Measurements from ENCODE around the gene RFPL4AL1.
"Not testable (repeated sequence)": the region's sequence is repeated elsewhere in the genome, so short reads cannot be mapped to it uniquely, and the experiment has no call there.

The RFPL4AL1 gene

GRCh38 chr19:55768818-55769217 lies at the start of gene RFPL4AL1:
Gene RFPL4AL1, plus strand, starts transcription at chr19:55769118. Its CDS starts 2,687 bp downstream, at chr19:55771805.
- DNase-seq (ENCODE audit: low read depth, low spot score) = not testable (repeated sequence)

DNA sequence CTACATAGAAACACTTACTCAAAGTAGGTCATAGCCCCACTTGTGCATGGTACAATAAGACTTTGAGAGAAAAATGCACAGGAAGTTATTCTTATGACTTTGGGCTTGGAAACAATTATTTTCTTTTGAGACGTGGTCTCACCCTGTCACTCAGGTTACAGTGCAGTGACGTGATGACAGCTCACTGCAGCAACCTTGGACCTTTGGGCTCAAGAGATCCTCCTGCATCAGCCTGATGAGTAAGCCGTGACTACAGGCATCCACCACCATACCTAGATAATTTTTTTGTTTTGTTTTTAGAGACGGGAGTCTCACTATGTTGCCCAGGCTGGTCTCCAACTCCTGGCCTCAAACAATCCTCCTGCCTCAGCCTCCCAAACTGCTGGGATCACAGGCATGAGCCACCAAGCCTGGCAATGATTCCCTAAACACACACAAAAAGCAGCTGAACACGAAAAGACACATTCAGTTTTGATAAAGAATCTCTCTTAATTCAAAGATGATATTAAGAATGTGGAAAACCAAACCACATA lies 48.6 kb upstream of the RFPL4AL1 start:
- DNase-seq (ENCODE audit: low read depth, low spot score) = no peak

- no peak for DNase-seq (ENCODE audit: low read depth, low spot score)
Observed at GRCh38 chr19:55720801-55721200, 48.1 kb upstream of the RFPL4AL1 start.

GRCh38 chr19:55723491-55723890 lies 45.4 kb upstream of the RFPL4AL1 start:
- DNase-seq (ENCODE audit: low read depth, low spot score) = no peak

GRCh38 chr19:55730378-55730777 lies 38.5 kb upstream of the RFPL4AL1 start:
- DNase-seq (ENCODE audit: low read depth, low spot score) = not testable (repeated sequence)

DNA sequence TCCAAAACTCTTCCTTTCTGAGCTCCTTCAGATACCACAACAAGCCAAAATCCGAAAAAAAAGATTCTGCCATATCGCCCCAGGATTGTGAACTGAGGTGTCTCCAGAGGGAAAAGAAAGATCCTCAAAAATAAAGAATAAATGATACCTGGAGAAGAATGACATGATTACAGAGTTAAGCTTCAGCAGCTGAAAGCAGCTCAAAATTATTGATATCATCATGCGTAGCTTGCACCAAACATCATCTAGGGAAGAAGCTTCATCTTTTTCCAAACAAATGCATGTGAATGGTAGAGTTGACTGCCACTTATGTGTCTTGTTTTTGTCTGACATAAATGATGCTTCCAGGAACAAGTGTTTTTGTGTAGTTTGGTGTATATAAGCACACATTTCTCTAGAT lies 30.6 kb upstream of the RFPL4AL1 start, which contains the start of gene NLRP9:
Gene NLRP9, minus strand, starts transcription at position 101 of the 400 bp plus-strand sequence. Its CDS starts 28 bp downstream, at position 73.
- DNase-seq (ENCODE audit: low read depth, low spot score) = no peak

- no peak for DNase-seq (ENCODE audit: low read depth, low spot score)
Observed at GRCh38 chr19:55750715-55751114, 18.2 kb upstream of the RFPL4AL1 start.

DNA sequence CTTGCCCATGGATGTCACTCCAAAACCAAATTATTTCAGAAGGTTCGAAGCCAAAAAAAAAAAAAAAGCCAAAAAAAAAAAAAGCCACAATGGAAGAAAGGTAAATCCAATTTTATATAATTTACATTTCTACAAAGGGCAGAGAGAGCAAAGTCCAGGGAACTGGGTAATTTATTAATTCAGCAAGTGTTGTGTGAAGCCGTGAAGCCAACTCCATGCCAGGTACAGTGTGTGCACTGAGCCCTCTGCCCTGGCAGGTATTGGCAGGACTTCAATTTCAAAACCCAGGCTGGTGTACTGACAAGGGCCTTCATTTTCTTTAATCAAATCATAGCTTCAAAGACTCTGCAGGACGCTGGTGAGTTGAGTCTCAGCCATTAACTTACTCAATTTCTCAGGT lies 15.5 kb upstream of the RFPL4AL1 start:
- no peak for DNase-seq (ENCODE audit: low read depth, low spot score)

DNA sequence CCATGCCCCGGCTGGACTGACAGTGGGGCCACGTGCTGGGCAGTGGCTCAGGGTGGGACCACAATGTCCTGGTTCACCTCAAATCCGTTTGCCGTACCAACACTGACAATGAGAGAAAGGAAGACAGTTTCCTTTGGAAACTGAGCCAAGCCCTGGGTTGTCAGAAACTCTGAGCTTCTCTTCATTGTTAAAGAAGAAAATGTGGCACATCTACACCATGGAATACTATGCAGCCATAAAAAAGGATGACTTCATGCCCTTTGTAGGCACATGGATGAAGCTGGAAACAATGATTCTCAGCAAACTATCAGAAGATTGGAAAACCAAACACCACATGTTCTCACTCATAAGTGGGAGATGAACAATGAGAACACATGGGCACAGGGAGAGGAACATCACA lies 12.1 kb upstream of the RFPL4AL1 start:
- DNase-seq (ENCODE audit: low read depth, low spot score) = not testable (repeated sequence)

DNA sequence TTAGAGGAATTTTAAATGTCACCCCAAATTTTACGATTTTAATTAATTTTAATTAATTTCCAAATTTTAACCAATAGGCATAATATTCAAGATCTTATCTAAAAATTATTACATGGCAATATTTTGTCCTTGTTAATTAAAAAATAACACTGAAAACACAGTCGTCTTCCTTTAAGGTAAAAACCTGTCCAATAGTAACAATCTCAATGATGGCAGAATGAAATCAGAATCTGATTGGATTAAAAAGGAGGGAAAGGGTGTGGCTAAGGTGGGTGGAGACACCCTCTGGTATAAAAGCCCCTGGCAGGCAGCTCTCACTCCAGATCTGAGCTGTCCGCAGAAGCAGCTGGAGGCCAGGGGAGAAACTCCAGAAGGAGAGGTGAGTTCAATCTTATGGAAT lies 10.1 kb upstream of the RFPL4AL1 start, which contains the start of gene RFPL4A:
Gene RFPL4A, plus strand, starts transcription at position 301 of the 400 bp plus-strand sequence. CDS start 2,704 bp downstream, outside the sequence.
- DNase-seq (ENCODE audit: low read depth, low spot score) = not testable (repeated sequence)

DNA sequence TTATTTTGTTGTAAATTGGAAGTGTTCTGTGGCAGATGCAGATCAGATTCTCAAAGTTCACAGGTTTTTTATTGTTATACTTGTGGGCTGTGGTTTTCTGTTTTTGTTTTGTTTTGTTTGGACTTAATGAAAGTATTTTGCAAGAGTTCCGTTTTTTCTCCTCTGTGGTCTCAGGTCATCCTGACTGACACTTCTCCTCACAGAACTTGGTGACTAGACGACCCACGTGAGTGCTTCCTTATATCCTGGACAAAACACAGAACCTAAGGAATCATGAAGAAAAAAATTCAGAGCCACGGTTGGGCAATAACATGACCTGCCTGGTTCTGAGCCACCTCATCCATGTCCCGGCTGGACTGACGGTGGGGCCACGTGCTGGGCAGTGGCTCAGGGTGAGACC lies 2.5 kb upstream of the RFPL4AL1 start:
- DNase-seq (ENCODE audit: low read depth, low spot score) = no peak

DNA sequence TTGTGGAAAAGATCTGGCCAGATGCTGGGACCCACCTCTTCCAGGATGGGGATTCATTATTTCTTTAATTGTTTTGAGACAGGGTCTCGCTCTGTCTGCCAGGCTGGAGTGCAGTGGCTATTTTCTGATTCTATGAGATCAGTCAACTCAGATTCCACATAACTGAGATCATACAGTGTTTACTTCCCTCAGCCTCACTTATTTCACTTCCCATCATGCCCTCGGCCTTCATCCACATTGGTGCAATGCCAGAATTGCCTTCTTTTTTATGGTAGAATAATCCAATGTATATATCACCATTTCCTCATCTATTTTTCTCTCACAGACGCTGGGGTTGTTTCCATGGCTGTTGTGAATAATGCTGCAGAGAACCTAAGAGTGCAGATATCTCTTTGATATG lies 714 bp downstream of the RFPL4AL1 start:
- DNase-seq (ENCODE audit: low read depth, low spot score) = not testable (repeated sequence)

- DNase-seq (ENCODE audit: low read depth, low spot score) = peak; percentile 2
Observed at GRCh38 chr19:55777528-55777927, 8.6 kb downstream of the RFPL4AL1 start.

DNA sequence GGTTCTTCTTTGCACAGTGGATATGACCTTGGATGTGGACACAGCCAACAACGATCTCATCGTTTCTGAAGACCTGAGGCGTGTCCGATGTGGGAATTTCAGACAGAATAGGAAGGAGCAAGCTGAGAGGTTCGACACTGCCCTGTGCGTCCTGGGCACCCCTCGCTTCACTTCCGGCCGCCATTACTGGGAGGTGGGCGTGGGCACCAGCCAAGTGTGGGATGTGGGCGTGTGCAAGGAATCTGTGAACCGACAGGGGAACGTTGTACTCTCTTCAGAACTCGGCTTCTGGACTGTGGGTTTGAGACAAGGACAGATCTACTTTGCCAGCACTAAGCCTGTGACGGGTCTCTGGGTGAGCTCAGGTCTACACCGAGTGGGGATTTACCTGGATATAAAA lies 9.4 kb downstream of the RFPL4AL1 start:
- no peak for DNase-seq (ENCODE audit: low read depth, low spot score)

GRCh38 chr19:55781112-55781511 lies 12.2 kb downstream of the RFPL4AL1 start:
- no peak for DNase-seq (ENCODE audit: low read depth, low spot score)

DNA sequence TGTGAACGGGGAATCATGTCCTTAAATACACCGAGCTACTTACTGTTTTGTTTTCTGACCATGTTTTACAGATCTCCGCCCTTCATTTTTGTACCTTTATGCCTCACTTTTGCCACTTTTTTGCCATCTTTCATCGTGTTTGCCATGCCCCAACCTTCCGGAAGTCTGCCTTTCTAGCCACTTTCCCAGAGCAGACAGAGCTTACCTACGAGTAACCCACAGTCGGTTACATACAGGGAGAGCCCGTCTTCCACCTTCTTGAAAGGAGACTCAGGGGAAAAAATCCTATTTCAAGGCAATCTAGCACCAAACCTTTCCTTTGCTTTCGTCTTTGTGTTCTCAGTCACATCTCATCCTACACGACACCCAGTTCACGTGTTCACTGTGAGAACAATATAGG lies 26.1 kb downstream of the RFPL4AL1 start:
- no peak for DNase-seq (ENCODE audit: low read depth, low spot score)

DNA sequence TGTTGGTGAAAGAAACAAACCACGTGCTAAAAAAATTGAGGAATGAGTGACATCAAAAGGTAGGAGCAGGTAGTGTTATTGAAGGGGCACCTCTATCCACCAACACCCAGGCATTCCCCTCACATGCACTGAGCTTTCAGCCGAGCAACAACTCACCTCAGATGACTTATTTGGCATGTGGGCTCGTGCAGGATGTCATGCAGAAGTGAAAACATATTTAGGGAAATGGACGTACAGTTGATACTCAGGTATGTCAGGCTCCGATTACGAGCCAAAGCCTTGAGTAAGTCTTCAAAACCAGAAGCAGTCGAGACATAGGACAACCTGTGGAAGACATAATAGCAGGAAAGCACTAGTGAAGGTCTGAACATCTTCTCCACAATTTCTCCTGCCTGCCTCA lies 32.5 kb downstream of the RFPL4AL1 start:
- no peak for DNase-seq (ENCODE audit: low read depth, low spot score)

DNA sequence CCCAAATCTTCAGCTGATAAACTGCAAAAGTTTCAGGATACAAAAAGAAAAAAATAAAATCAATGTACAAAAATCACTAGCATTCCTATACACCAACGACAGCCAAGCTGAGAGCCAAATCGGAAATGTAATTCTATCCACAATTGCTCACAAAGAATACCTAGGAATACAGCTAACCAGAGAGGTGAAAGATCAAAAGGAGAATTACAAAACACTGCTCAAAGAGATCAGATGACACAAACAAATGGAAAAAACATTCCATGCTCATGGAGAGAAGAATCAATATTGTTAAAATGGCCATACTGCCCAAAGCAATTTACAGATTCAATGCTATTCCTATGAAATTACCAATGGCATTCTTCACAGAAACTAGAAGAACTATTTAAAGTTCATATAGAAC lies 33.4 kb downstream of the RFPL4AL1 start:
- no peak for DNase-seq (ENCODE audit: low read depth, low spot score)

DNA sequence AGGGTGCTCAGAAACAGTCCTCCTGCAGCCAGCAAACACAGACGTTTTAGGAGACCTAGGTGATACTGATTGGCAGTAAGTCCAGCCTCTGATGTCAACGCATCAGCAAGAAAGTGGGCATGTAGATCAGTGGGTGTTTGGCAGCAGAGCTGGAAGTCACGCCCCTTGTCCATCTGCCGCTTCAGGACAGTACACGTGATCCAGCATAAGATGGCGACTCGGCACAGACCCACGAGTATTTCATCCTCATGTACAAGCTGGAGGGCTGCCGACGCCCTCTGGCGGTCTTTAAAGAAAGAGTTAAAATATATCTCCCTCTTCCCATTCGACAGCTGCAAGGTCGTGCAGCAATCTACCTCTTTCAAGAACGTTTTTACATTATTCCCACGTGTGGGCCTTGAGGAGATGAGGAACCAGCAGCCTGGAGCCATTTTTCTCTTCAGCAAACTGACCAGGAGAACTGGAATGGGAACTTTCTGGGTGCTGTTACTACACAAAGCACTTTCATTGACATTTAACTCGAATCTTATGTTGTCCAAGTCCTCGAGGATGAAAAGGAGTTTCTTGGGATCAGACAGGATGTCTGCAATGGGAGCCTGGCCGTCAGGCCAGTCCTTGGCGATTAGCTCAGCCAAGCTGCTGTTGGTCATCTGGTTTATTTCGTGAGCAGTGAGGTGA lies 40.6 kb downstream of the RFPL4AL1 start:
- DNase-seq (ENCODE audit: low read depth, low spot score) = peak; percentile 68

DNA sequence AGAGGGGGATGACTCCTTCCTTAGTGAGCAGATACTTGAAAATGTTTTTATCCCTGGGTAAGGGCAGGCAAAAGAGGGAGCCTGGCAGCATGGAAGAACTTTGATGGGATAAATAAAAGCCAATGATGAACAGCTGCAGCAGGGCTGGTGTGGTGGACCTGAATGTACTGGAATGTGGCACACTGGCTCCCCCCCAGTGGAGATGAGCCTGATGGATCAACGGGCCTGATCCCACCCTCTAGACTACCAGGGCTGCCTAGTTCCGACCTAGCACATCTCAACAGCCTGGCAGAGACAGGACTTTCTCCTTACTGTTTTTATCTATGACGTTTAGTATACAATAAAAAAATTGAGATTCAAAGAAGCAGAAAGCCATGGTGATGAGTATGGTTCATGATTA lies 42.4 kb downstream of the RFPL4AL1 start:
- DNase-seq (ENCODE audit: low read depth, low spot score) = no peak

DNA sequence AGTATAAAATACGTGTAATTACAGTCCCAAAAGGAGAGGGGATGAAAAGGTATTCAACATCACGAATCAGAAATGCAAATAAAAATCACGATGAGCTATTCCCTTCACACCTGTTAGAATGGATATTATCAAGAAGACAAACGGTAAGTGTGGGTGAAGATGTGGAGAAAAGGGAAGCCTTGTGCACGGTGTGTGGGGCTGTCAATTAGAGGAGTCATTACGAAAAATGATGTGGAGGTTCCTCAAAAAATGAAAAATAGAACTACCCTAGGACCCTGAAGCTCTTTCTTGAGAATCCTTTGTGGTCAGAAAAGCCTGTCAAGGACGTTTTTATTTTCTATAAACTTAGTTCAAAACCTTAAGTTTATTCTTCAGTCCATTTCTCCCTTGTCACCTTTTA lies 43.5 kb downstream of the RFPL4AL1 start:
- no peak for DNase-seq (ENCODE audit: low read depth, low spot score)

DNA sequence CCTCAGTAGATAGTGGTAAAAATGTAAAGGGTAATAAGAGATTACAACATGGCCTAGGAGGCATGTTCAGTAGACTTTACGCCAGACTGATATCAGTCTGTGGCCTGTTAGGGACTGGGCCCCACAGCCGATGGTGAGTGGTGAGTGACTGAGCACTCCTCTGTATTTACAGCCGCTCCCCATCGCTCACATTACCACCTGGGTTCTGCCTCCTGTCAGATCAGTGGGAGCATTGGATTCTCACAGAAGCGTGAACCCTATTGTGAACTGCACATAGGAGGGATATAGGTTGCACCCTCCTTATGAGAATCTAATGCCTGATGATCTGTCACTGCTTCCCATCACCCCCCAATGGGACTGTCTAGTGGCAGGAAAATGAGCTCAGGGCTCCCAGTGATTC lies 45.0 kb downstream of the RFPL4AL1 start:
- DNase-seq (ENCODE audit: low read depth, low spot score) = no peak

DNA sequence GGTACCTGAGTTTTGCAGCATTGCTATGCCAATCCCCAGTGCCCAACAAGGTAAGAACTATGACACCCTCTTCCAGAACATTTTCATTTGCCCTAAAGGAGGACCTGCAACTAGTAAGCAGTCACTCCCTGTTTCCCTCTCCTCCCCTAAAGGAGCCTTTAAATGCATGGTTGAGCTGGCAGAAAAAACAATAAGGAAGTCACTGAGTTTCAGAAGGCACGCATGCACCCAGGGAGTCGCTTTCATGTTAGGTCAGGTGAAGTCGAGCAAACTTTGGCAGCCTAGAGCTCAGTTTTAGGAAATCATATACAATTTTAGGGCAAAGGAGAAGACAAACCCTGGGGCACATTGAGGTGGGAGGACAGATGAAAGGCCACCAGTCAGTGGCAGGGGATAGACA lies 51.1 kb downstream of the RFPL4AL1 start:
- DNase-seq (ENCODE audit: low read depth, low spot score) = no peak

All from iPS DF 19.7 (cell line).